Measurements from ENCODE around the gene KLF3. TPM values are rescaled to one million over a fixed set of nuclear protein-coding genes. Genes with fewer than 3 reads are reported as not detected.

KLF3 gene
- total RNA-seq, 1 experiment from 2014 or later, result 14.4 TPM

GRCh38 chr4:38619316-38619715 lies 44.7 kb upstream of the KLF3 start:
- TF ChIP-seq CTCF (IDR thresholded peaks at IDR 0.05) (no peak), SIN3A (IDR thresholded peaks at IDR 0.05; ENCODE audit: borderline replicate concordance, insufficient read depth, low read depth, low read length) (no peak), TCF7L2 (IDR thresholded peaks at IDR 0.05; ENCODE audit: low read depth, low read length) (no peak), REST (IDR thresholded peaks at IDR 0.05; ENCODE audit: insufficient read depth in 1 of 2, low read depth in 2 of 2, low read length in 1 of 2) (no peak), POLR2AphosphoS5 (IDR thresholded peaks at IDR 0.05; ENCODE audit: low read depth, low read length) (no peak)
- POLR2A ChIA-PET, result no interaction called here

GRCh38 chr4:38620065-38620464 lies 43.9 kb upstream of the KLF3 start:
- no peak for TF ChIP-seq POLR2AphosphoS5 (IDR thresholded peaks at IDR 0.05; ENCODE audit: low read depth, low read length)
- no peak for TF ChIP-seq TCF7L2 (IDR thresholded peaks at IDR 0.05; ENCODE audit: low read depth, low read length)
- TF ChIP-seq SIN3A (IDR thresholded peaks at IDR 0.05; ENCODE audit: borderline replicate concordance, insufficient read depth, low read depth, low read length), result no peak
- TF ChIP-seq REST (IDR thresholded peaks at IDR 0.05; ENCODE audit: insufficient read depth in 1 of 2, low read depth in 2 of 2, low read length in 1 of 2), result no peak
- no peak for TF ChIP-seq CTCF (IDR thresholded peaks at IDR 0.05)
- no peak for ATAC-seq

More at GRCh38 chr4:38619316-38619715, 44.7 kb upstream of the KLF3 start:
- ATAC-seq (no peak), DNase-seq (ENCODE audit: low read depth, low spot score) (no peak)
- CTCF ChIA-PET, result no interaction called here
- Histone ChIP-seq H3K27me3 (ENCODE audit: control insufficient read depth, insufficient read depth, low read length) (no peaks in the 10 kb centered on the region), H3K9me3 (ENCODE audit: control insufficient read depth, insufficient read depth, low read depth, low read length) (no peaks in the 10 kb centered on the region), H3K36me3 (ENCODE audit: control insufficient read depth, insufficient read depth, low read length) (no peaks in the 10 kb centered on the region), H3K27ac (ENCODE audit: low read length) (no peak overlapping the region), H3K4me1 (ENCODE audit: control insufficient read depth, insufficient read depth, low read length) (no peaks in the 10 kb centered on the region), H3K4me3 (ENCODE audit: low read depth in 2 of 2, low read length in 2 of 2) (no peak overlapping the region)
- no TSS peak for BruUV-seq (replicated peaks)
- intact Hi-C loops (cut with micrococcal nuclease; ENCODE audit: unreplicated experiment), result no loop called here
- in situ Hi-C loops (cut with HindIII; ENCODE audit: low pct_unique_long_range_greater_than_20kb, low sequenced_read_pairs), result no loop called here

More at GRCh38 chr4:38620065-38620464, 43.9 kb upstream of the KLF3 start:
- no TSS peak for BruUV-seq (replicated peaks)
- no peak for DNase-seq (ENCODE audit: low read depth, low spot score)
- no peak overlapping the region for H3K4me3 ChIP-seq (ENCODE audit: low read depth in 2 of 2, low read length in 2 of 2)
- no peak overlapping the region for H3K27ac ChIP-seq (ENCODE audit: low read length)
- intact Hi-C loops (cut with micrococcal nuclease; ENCODE audit: unreplicated experiment) (no loop called here), in situ Hi-C loops (cut with HindIII; ENCODE audit: low pct_unique_long_range_greater_than_20kb, low sequenced_read_pairs) (no loop called here)
- ChIA-PET CTCF (no interaction called here), POLR2A (no interaction called here)
- no peaks in the 10 kb centered on the region for H3K27me3 ChIP-seq (ENCODE audit: control insufficient read depth, insufficient read depth, low read length)
- H3K36me3 ChIP-seq (ENCODE audit: control insufficient read depth, insufficient read depth, low read length), result no peaks in the 10 kb centered on the region
- no peaks in the 10 kb centered on the region for H3K9me3 ChIP-seq (ENCODE audit: control insufficient read depth, insufficient read depth, low read depth, low read length)
- H3K4me1 ChIP-seq (ENCODE audit: control insufficient read depth, insufficient read depth, low read length), result no peaks in the 10 kb centered on the region
